DLD1 (cell line): Measurements from ENCODE around the gene GMEB2.

Source experiments
- in situ Hi-C: cut with HindIII; loops from 2 replicates; pipeline ENCODE4 v1.10.0; 2017; ENCODE audit warnings: low sequenced_read_pairs

The GMEB2 gene

GRCh38 chr20:63547725-63548480 is 79.0 kb downstream of the GMEB2 start, which contains the start of gene SRMS:
TSS of gene SRMS (minus strand) at chr20:63547749. CDS start at chr20:63547463, 286 bp downstream.
- in situ Hi-C loops: no loop called here

GRCh38 chr20:63546956-63547724 is 79.8 kb downstream of the GMEB2 start:
- in situ Hi-C loops: no loop called here

GRCh38 chr20:63546256-63546955 is 80.5 kb downstream of the GMEB2 start:
- in situ Hi-C loops: no loop called here

- in situ Hi-C loops: no loop called here
Measured at GRCh38 chr20:63545814-63546213, 81.1 kb downstream of the GMEB2 start.

GRCh38 chr20:63544958-63545516 is 81.9 kb downstream of the GMEB2 start:
- in situ Hi-C loops: no loop called here

GRCh38 chr20:63544241-63544957 is 82.5 kb downstream of the GMEB2 start:
- in situ Hi-C loops: no loop called here

GRCh38 chr20:63543733-63544132 is 83.2 kb downstream of the GMEB2 start:
- in situ Hi-C loops: no loop called here

GRCh38 chr20:63543131-63543530 is 83.8 kb downstream of the GMEB2 start:
- in situ Hi-C loops: no loop called here

- in situ Hi-C loops: no loop called here
Measured at GRCh38 chr20:63542696-63543095, 84.2 kb downstream of the GMEB2 start.

GRCh38 chr20:63542031-63542559 is 84.8 kb downstream of the GMEB2 start:
- in situ Hi-C loops: no loop called here

GRCh38 chr20:63541371-63541770 is 85.5 kb downstream of the GMEB2 start:
- in situ Hi-C loops: no loop called here

GRCh38 chr20:63540417-63541186 is 86.3 kb downstream of the GMEB2 start:
- in situ Hi-C loops: no loop called here

GRCh38 chr20:63539441-63540370 is 87.2 kb downstream of the GMEB2 start:
- in situ Hi-C loops: no loop called here

GRCh38 chr20:63539092-63539430 is 87.8 kb downstream of the GMEB2 start:
- in situ Hi-C loops: no loop called here

- in situ Hi-C loops: no loop called here
Measured at GRCh38 chr20:63538204-63539091, 88.5 kb downstream of the GMEB2 start.
